DND-41 (cell line): ENCODE measurements around the gene DKC1.

Experiments used
- EZH2 ChIP-seq: IDR thresholded peaks from 3 replicates; pipeline ENCODE4 v1.6.1; 2012; ENCODE audit warnings: borderline replicate concordance, low read depth, mild to moderate bottlenecking, moderate library complexity, low read length, inconsistent platforms; ENCODE audit not compliant: severe bottlenecking
- TF ChIP-seq, protein P1 (sequence below): IDR thresholded peaks from 2 replicates; pipeline ENCODE4 v1.5.1; 2012; ENCODE audit warnings: borderline replicate concordance, low read length, moderate library complexity, mild to moderate bottlenecking; ENCODE audit not compliant: poor library complexity, severe bottlenecking; ENCODE audit errors: extremely low read depth

- TF ChIP-seq, protein P1, sequence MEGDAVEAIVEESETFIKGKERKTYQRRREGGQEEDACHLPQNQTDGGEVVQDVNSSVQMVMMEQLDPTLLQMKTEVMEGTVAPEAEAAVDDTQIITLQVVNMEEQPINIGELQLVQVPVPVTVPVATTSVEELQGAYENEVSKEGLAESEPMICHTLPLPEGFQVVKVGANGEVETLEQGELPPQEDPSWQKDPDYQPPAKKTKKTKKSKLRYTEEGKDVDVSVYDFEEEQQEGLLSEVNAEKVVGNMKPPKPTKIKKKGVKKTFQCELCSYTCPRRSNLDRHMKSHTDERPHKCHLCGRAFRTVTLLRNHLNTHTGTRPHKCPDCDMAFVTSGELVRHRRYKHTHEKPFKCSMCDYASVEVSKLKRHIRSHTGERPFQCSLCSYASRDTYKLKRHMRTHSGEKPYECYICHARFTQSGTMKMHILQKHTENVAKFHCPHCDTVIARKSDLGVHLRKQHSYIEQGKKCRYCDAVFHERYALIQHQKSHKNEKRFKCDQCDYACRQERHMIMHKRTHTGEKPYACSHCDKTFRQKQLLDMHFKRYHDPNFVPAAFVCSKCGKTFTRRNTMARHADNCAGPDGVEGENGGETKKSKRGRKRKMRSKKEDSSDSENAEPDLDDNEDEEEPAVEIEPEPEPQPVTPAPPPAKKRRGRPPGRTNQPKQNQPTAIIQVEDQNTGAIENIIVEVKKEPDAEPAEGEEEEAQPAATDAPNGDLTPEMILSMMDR = no peak
- no peak for TF ChIP-seq EZH2
Observed at GRCh38 chrX:154824638-154825037, 62.0 kb downstream of the DKC1 start.
